OCI-LY1 (cell line): ENCODE results near the gene SPECC1L.

Source experiments
- H2AFZ ChIP-seq: fragments of 200-600 bp; sonication (generic), shearing (Covaris generic); 2 replicates; pipeline ENCODE4 v1.6.0; 2014; ENCODE audit warnings: antibody characterized with exemption, mild to moderate bottlenecking, low read length
- H3F3A ChIP-seq: fragments of 200-600 bp; sonication (generic), shearing (Covaris generic); 2 replicates; pipeline ENCODE4 v1.6.0; 2014; ENCODE audit warnings: mild to moderate bottlenecking, antibody characterized with exemption, low read length, moderate library complexity; ENCODE audit not compliant: insufficient read depth
- H3K27ac ChIP-seq: fragments of 200-600 bp; sonication (generic); 2 replicates; pipeline ENCODE4 v1.5.1; 2014; ENCODE audit warnings: low read length, mixed run types, mild to moderate bottlenecking, low read depth; ENCODE audit not compliant: poor library complexity, severe bottlenecking
- H3K27me3 ChIP-seq: fragments of 200-600 bp; sonication (generic); 2 replicates; pipeline ENCODE4 v1.6.0; 2014; ENCODE audit warnings: antibody characterized with exemption, mild to moderate bottlenecking, low read length, moderate library complexity; ENCODE audit not compliant: insufficient read depth
- H3K36me3 ChIP-seq: fragments of 200-600 bp; sonication (generic); 2 replicates; pipeline ENCODE4 v1.6.1; 2014; ENCODE audit warnings: mild to moderate bottlenecking, antibody characterized with exemption, low read length, moderate library complexity, mixed read lengths; ENCODE audit not compliant: insufficient read depth
- H3K4me1 ChIP-seq: fragments of 200-600 bp; sonication (generic); 2 replicates; pipeline ENCODE4 v1.5.1; 2014; ENCODE audit warnings: mild to moderate bottlenecking, low read length, moderate library complexity; ENCODE audit not compliant: insufficient read depth, severe bottlenecking
- H3K4me2 ChIP-seq: fragments of 200-600 bp; sonication (generic), shearing (Covaris generic); 2 replicates; pipeline ENCODE4 v1.6.1; 2014; ENCODE audit warnings: low read length
- H3K4me3 ChIP-seq: fragments of 200-600 bp; sonication (generic); 2 replicates; pipeline ENCODE4 v1.5.1; 2014; ENCODE audit warnings: low read length, low read depth, mild to moderate bottlenecking, mixed read lengths; ENCODE audit not compliant: poor library complexity, severe bottlenecking
- H3K79me2 ChIP-seq: fragments of 200-600 bp; shearing (Covaris generic); 2 replicates; pipeline ENCODE4 v1.6.1; 2016; ENCODE audit warnings: mixed run types, low read length, mixed read lengths; ENCODE audit not compliant: insufficient read depth
- H3K9ac ChIP-seq: fragments of 200-600 bp; sonication (generic), shearing (Covaris generic); 2 replicates; pipeline ENCODE4 v1.6.1; 2014; ENCODE audit warnings: mild to moderate bottlenecking, low read length, mixed read lengths
- H3K9me2 ChIP-seq: fragments of 200-600 bp; sonication (generic), shearing (Covaris generic); 2 replicates; pipeline ENCODE4 v1.6.1; 2014; ENCODE audit warnings: low read depth, mild to moderate bottlenecking, low read length, mixed read lengths
- H3K9me3 ChIP-seq: fragments of 200-600 bp; shearing (Covaris generic); 2 replicates; pipeline ENCODE4 v1.6.1; 2014; ENCODE audit warnings: low read length, mixed read lengths
- H4K20me1 ChIP-seq: fragments of 200-600 bp; sonication (generic), shearing (Covaris generic); 2 replicates; pipeline ENCODE4 v1.6.0; 2016; ENCODE audit warnings: mild to moderate bottlenecking, low read length; ENCODE audit not compliant: insufficient read depth
- EZH2 ChIP-seq: fragments of 200-600 bp; sonication (generic), shearing (Covaris generic); IDR thresholded peaks from 2 replicates; pipeline ENCODE4 v1.8.0; 2017; ENCODE audit warnings: borderline replicate concordance, mixed run types, mild to moderate bottlenecking, antibody characterized with exemption, low read length, moderate library complexity, mixed read lengths
- TF ChIP-seq, protein P1 (sequence below): fragments of 200-600 bp; sonication (generic), shearing (Covaris generic); IDR thresholded peaks from 2 replicates; pipeline ENCODE4 v1.5.1; 2017; ENCODE audit warnings: mild to moderate bottlenecking, antibody characterized with exemption, low read length, moderate library complexity, mixed read lengths

SPECC1L gene

DNA sequence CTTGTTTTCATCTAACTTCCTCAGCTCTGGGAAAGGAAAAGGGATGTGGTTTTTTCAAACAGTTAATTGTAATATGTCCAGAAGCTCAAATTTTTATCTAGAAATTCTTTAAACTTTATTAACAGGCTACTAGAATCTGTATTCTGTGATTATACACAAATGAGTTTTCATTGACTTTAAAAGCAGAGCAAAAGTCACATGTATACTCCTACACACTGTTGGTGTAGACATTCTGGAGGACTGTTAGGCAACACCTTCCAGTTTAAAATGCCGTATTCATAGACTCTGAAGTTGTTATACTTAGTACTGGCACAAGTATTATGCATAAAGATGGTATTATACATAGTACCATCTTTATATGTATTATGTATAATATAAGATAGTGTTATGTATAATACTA is 64.9 kb downstream of the SPECC1L start:
- Histone ChIP-seq H3K27ac (no peak overlapping the region), H3K4me1 (peaks cover 4% of the 10 kb centered on the region), H3K4me2 (no peak overlapping the region), H3K9me2 (no peaks in the 10 kb centered on the region), H3K79me2 (no peaks in the 10 kb centered on the region), H3K36me3 (peaks cover 82% of the 10 kb centered on the region), H3K9ac (no peak overlapping the region), H3F3A (no peaks in the 10 kb centered on the region; the same call in 1 of the 2 replicates), H3K9me3 (no peaks in the 10 kb centered on the region), H3K4me3 (no peak overlapping the region), H3K27me3 (no peaks in the 10 kb centered on the region), H4K20me1 (no peaks in the 10 kb centered on the region), H2AFZ (no peak overlapping the region)
- no peak for TF ChIP-seq EZH2
- TF ChIP-seq, protein P1, sequence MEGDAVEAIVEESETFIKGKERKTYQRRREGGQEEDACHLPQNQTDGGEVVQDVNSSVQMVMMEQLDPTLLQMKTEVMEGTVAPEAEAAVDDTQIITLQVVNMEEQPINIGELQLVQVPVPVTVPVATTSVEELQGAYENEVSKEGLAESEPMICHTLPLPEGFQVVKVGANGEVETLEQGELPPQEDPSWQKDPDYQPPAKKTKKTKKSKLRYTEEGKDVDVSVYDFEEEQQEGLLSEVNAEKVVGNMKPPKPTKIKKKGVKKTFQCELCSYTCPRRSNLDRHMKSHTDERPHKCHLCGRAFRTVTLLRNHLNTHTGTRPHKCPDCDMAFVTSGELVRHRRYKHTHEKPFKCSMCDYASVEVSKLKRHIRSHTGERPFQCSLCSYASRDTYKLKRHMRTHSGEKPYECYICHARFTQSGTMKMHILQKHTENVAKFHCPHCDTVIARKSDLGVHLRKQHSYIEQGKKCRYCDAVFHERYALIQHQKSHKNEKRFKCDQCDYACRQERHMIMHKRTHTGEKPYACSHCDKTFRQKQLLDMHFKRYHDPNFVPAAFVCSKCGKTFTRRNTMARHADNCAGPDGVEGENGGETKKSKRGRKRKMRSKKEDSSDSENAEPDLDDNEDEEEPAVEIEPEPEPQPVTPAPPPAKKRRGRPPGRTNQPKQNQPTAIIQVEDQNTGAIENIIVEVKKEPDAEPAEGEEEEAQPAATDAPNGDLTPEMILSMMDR, result no peak

DNA sequence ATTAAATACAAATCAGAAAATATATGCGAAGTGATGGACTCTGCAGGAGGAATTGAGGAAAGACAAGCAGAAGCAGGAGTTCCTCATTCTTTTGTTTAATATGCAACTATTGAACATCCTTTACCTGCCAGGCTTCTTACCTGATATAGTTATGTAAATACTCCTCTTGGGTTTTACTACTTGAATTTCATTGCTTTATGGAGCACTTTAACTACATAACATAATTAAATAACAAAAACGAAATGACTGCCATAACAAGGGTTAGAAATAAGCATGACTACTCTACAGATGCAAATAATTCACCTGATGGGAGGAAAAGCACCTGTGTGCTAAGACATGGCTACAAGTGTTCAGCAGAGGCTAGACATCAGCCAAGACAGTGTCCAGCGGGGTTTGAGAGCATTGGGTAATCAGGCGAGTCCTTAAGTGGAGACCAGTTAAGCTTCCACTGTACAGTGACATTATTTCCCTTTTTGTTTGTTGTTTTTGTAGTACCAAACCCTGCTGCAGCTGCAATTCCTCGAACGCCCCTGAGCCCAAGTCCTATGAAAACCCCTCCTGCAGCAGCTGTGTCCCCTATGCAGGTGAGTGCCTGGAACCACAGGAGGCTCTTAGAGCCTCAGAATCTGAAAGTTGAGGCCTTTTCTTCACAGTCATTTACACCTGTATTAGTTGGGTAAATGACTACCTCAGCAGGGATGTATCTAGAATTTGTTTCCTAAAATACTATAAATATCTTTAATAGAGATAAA is 67.4 kb downstream of the SPECC1L start:
- H3K79me2 ChIP-seq, result no peaks in the 10 kb centered on the region
- H2AFZ ChIP-seq, result no peak overlapping the region
- H4K20me1 ChIP-seq, result no peaks in the 10 kb centered on the region
- no peaks in the 10 kb centered on the region for H3K9me3 ChIP-seq
- no peak overlapping the region for H3K4me3 ChIP-seq
- H3K4me1 ChIP-seq, result peaks cover 4% of the 10 kb centered on the region
- TF ChIP-seq, protein P1, result no peak
- TF ChIP-seq EZH2, result no peak
- no peaks in the 10 kb centered on the region for H3K27me3 ChIP-seq
- no peaks in the 10 kb centered on the region for H3K9me2 ChIP-seq
- no peaks in the 10 kb centered on the region; the same call in 1 of the 2 replicates for H3F3A ChIP-seq
- H3K27ac ChIP-seq, result no peak overlapping the region
- no peak overlapping the region for H3K9ac ChIP-seq
- peaks cover 77% of the 10 kb centered on the region for H3K36me3 ChIP-seq
- no peak overlapping the region for H3K4me2 ChIP-seq

DNA sequence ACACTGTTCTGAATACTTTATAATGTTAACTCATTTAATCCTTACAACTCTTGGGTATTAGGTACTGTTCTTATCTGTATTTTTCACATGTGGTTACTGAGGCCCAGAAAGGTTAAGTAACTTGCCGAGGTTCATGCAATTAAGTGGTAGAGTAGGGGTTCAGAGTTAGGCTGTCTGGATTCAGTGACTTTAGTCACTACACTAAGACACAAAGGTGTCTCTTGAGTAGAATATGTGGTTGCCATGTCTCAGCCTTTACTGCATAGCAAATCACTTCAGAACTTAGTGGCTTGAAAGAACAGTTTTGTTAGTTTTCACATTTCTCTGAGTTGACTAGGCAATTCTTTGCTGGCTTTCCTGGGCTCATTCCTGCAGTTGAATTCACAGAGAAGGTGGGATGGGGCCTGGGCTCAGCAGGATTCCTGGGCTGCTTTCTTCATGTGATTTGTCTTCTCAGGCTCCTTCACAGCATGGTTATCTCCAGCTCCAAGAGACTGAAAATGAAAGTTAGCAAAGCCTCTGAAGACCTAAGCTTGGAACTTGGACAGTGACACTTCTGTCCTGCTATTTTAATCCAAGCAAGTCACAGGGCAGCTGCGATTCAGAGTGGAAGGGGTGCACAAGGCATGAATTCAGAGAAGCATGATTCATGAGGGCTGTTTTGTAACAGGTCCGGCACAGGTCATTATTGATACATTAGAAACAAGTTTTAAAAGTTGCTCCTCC is 68.3 kb downstream of the SPECC1L start:
- no peaks in the 10 kb centered on the region for H3K27me3 ChIP-seq
- no peaks in the 10 kb centered on the region for H3K79me2 ChIP-seq
- no peaks in the 10 kb centered on the region for H4K20me1 ChIP-seq
- no peaks in the 10 kb centered on the region; the same call in 1 of the 2 replicates for H3F3A ChIP-seq
- H2AFZ ChIP-seq, result no peak overlapping the region
- H3K9me2 ChIP-seq, result no peaks in the 10 kb centered on the region
- H3K9ac ChIP-seq, result no peak overlapping the region
- peaks cover 81% of the 10 kb centered on the region for H3K36me3 ChIP-seq
- H3K4me3 ChIP-seq, result no peak overlapping the region
- H3K4me2 ChIP-seq, result no peak overlapping the region
- no peaks in the 10 kb centered on the region for H3K9me3 ChIP-seq
- H3K4me1 ChIP-seq, result peaks cover 4% of the 10 kb centered on the region
- TF ChIP-seq, protein P1, result no peak
- TF ChIP-seq EZH2, result no peak
- H3K27ac ChIP-seq, result no peak overlapping the region
